T-helper 22 cell (primary cell): Measurements from ENCODE around the gene SOX9.
"Not testable (repeated sequence)": the region's sequence is repeated elsewhere in the genome, so short reads cannot be mapped to it uniquely, and the experiment has no call there.

Source experiments
- DNase-seq: peaks from one replicate; pipeline ENCODE4 v3.0.0-alpha.2; 2020; ENCODE audit warnings: low read depth

The SOX9 gene

DNA sequence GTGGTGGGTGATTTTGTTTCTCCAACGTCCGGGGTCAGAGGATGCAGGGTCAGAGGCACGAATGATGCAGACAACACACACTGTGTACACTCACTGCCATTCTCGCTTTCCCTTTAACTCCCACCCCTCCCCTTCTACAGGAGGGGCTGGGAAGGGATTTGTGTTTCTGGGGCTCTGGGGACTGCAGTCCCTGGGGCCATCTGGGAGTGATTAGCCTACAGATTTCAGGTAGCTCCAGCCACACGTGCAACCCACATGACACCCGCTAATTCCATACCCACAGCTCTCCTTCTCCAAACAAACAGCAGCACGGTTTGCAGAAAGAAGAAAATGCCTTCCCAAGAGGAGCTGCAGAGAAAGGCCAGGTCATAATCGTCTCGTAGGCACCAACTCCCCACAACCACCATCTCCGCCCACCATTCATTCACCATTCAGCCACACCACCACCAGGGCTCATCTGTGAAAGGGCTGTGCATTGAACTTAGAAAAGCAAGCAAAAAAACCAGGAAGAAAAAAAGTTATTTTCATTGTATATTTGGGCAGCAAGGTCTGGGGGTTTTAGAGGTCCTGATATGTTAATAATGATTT, 9.4 kb upstream of the SOX9 start:
- no peak for DNase-seq

DNA sequence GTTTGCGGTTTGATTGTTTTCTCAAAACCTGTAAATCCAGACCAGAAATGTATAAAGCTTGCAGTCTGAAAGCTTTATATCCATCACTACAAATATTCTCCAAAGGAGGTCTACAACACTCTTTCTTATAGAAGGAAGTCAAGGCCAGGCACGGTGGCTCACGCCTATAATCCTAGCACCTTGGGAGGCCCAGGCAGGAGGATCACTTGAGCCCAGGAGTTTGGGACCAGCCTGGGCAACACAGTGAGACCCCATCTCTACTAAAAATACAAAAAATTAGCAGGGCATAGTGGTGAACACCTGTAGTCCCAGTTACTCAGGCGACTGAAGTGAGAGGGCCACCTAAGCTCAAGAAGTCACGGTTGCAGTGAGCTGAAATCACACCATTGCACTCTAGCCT, 8.9 kb upstream of the SOX9 start:
- DNase-seq, result not testable (repeated sequence)

DNA sequence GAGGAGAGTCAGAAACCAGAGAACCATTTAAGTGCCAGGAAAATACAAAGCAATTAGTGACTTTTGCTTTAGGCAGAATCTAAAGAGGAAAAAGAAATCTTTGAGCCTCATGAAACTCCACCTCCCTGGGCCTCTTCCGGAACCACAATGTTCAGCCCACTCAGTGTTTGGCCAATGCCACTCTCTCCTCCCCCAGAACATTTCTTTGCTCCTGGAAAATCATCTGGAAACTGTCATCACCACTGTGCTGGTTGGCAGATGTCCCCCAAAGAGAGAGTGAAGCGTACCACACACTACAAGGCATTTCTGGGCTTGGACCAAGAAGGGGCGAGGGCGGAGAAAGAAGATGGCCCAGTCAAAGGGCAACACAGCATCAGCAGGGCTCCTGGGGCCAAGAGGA, 7.1 kb upstream of the SOX9 start:
- DNase-seq, result no peak

DNA sequence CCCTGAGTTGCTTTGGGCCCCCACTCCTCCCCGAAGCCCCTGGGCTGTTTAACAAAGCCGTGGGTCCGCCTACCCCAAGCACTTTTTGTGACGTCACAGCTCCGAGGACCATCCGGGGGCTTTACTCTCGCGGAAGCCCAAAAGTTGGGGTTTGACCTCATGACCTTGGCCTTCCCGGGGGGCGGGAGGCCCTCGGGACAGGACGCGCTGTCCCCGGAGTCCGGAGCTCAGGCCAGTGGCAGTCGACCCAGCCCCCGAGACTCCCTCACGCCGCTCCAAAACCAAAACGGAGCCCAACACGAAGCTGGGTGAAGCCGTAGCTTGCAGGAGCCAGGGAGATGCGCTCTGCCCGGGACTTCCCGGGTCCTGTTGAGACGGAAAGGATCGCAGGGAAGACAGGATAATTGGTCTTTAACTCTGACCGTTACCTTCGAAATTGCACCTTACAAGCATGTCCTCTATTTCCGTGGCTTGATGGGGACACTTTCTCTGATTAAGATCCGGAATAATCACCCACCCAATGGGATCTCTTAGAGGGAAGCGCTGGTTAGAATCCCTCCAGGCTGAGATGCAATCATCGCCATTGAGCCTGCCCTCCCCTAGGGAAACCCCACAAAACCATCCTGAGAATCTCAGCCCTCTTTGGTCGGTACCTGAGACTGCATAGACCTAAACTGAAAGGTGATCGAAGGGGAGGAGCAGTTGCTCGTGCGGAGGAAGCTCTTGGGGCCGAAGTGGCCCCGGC, 4.9 kb upstream of the SOX9 start:
- DNase-seq, result no peak

DNA sequence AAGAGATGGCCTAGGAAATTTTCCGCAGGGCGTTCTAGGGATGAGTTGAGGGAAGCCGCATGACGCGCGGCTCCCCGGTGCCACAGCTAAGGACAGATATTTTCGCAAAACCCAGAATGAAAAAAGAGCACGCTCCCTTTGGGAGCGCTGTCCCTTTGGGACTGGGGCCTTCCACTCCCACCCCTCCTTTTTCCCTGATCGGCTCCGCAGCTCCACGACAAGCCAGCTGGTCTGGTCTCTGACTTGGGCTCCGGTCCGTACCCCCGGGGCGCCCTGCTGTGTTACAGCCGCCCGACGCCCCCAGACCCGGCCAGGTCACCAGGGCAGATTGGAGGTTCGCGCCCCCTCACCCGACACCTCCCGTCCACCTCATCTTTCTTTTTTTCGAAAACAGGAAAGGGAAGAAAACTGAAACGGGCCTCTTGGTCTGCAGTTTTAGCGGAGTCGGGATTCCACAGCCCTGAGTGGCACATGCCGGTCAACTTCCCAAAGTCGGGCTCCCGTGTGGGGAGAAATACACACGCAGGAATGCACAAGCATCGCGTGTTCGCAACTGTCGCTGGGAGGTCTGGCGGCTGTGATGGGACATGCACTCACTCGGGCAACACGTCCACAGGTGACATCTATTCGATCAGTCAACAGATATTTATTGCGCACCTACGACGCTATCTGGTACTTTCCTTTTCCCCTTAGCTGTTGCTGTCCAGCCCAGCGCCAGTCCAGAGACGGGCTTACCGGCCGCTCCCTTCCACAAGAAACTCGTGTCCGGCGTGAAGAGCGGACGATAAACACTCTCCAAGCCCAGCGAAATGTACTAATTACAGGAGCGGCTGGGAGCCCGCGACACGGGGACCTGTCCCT, 3.9 kb upstream of the SOX9 start:
- DNase-seq, result no peak

DNA sequence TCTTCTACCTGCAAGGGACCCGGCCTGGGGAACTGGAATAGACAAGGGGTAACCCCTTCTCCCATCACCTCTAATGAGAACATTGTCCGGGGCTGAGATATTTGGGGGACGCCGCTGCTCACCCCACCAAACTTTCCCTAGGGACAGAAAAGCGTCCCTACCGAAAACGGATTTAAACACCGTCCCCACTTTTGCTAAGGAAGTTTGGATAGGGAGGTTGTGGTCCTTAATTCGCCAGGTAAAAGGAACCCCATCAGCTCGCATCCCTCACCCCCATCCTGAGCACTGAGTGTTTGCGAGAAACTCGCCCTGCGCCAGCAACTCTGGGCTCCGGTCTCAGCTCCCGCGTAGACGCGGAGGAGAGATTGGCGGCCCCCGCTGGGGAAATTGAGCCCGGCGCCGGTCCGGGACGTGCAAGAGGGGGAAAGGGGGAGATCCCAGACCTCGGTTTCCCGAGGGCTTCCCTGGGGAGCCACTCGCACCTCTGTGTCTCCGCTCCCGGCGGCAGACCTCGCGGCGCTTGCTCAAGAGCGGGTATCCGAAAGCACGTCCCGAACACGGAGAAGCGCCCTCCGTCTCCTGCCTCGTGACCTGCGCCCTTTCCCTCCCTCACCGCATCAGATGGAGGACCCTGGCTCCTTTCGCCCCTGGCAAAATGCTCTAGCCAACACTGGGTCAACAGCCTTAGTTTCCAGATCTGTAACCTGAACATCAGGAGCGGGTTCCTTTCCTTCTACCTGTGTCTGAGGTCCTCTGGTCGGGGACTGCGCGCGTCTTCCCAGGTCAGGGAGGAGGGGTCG, 3.1 kb upstream of the SOX9 start:
- no peak for DNase-seq

DNA sequence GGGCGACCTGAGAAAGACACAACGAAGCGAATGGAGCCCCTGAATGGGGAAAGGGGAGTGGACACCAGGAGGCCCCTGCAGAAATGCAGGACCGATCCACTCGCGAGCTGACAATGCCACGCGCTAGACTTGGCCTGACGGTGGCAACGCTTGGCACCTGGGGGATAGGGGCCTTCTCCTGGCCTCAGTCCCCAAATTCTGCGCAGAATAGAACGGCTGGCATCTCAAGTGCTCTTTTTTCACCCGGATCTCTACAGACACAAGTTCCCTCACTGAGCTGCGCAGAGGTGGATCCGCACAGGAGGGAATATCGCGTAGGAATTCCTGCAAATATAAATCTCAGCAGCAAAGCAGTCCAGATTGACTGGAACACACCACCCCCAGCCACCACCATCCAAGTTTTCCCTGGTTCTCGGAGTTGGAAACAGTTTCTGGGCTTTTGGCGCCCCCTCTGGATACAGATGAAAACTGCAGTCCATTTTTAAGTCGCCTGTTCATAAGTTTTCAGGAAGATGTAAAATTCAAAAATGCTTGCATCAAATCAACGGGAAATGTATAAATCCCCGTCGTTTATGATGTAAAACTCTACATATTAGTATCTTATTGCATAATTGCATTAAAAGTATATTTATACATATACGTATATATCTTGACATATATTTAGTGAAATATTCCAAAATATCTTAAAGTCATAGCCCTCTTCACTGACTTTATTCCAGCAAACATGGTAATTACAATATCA, 2.3 kb upstream of the SOX9 start:
- DNase-seq, result no peak

DNA sequence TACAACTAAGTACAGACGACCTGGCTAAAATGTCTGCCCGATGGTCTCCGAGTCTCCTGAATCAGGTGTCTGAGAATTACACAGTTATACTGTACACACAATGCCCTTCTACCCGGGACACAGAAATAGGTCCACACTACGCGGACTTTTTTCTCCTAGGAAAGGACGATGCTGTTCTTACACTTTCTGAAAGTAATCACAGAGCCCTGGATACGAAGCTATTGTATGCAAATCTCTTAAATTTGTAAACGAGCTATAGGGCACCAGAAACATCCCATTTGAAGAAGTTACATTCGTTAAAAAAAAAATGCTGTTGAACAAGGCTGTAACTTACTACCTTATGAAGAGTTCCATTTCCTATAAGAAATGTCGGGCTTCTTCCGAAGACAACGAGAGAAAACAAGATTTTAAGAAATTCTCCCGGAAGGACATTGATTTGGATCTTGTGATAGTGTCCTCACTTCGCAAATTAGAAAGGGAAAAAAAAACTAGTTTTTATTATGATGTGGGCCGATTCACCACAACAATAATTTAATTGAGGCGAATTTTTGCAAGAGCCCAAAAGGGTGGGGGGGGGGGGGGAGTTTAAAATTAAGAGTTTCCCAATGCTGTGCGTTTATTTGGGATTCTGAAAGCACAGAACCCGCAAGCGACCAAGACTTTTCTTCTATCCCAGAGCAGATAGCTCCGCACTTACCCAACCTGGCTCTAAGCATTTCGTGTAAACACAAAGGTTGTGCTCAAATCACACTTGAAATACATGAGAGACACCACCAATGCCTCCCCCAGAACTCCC, 1.5 kb upstream of the SOX9 start:
- DNase-seq, result no peak

DNA sequence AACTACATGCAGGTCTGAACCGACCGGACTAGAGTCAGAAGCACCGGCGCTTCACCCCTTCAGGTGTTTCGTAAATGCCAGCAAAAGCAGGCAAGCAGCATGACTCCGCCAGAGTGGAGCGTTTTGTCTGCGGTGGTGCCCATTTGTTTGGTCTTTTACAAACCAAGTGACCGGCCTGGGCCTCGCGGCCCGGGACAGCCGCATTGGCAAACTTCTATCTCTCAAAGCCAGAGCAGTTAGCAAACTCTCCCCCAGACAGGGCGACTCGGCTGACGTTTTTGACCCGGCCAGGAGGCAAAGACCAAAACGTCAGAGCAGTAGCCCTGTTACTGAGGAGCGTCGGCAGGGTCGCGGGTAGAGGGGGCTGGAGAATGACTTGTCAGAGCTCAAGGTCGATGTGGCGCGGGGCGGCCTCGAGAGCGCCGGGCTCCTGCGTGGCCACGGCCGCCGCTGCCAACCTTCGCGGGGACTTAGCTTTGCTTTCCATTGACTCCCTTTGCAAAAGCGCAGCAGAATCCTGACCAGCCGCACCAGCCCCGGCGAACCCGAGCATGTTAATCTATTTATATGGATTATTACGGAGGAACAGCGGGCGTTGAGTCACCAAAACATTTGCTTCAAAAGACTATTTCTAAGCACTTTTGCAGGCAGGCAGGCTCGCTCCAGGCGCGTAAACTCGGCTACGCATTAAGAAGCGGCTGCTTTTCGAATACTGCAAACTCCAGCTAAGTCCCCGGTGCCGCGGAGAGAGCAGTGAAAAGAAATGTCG, 763 bp upstream of the SOX9 start:
- DNase-seq, result no peak

DNA sequence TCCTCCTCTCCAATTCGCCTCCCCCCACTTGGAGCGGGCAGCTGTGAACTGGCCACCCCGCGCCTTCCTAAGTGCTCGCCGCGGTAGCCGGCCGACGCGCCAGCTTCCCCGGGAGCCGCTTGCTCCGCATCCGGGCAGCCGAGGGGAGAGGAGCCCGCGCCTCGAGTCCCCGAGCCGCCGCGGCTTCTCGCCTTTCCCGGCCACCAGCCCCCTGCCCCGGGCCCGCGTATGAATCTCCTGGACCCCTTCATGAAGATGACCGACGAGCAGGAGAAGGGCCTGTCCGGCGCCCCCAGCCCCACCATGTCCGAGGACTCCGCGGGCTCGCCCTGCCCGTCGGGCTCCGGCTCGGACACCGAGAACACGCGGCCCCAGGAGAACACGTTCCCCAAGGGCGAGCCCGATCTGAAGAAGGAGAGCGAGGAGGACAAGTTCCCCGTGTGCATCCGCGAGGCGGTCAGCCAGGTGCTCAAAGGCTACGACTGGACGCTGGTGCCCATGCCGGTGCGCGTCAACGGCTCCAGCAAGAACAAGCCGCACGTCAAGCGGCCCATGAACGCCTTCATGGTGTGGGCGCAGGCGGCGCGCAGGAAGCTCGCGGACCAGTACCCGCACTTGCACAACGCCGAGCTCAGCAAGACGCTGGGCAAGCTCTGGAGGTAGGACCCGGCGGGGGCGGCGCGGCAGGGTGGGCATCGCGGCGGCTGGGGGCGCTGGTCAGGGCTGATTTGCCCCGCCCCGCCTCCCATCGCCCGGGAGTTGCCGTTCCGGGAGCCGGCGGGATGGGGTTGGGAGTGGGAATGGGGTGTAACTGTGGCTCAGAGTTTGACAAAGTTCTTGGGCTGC, 567 bp downstream of the SOX9 start:
- DNase-seq, result no peak

DNA sequence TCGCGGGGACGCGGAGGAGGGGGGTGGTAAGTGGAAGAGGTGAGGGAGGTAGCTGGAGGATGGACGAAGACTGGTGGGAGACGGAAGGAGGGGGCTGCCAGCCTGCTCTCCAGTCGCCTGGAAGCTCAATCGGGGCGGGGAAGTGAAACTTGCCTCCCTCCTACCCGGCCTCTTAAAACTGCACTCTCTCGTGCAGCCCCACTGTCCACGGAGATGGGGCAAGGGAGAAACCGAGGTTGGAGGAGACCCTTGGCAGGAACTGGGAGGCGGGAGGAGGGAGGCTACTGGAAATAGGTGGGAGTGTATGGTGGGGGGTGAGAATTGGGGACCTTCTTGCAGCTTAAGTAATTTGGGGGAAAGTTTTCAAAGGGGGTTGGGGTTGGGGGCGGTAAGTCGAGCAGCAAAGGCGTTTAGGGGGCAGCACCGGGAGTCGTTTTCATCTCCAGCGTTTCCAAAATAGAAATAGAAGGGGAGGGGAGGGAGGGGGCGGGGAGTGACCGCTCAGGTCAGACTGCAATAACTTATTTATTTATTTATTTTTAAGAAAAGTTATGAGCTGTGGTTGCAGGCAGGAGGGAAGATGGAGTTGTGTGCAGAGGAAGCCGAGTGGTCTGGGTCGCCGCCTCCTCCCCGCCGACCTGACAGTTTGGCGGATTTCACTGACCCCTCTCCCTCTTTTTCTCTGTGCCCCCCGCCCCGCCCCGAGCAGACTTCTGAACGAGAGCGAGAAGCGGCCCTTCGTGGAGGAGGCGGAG, 1.4 kb downstream of the SOX9 start:
- DNase-seq, result no peak

DNA sequence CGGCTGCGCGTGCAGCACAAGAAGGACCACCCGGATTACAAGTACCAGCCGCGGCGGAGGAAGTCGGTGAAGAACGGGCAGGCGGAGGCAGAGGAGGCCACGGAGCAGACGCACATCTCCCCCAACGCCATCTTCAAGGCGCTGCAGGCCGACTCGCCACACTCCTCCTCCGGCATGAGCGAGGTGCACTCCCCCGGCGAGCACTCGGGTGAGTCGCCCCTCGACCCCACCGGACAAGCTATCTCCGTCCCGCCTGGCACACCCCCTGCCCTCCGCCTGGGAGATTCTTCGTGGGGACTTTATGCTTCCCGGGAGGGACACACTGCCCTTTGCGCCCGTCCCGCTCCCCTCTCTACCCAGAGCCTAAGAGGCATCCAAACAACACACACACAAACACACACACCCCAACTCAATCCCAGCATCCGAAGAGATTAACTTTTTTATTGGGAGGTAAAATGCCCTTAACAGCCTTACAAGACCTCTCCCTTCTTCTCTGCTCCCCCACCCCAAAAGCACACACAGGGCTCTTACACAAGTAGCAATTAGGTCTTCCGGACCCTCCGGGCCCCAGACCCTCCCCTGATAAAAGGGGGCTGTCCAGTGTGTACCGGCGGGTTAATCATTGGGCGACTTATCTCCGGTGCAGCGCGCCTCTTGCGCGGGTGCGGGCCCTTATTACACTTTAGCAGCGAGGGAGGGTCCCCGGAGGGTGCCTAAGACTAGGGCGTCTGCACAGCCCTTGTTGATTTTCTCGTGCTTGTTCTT, 2.1 kb downstream of the SOX9 start:
- DNase-seq, result no peak

DNA sequence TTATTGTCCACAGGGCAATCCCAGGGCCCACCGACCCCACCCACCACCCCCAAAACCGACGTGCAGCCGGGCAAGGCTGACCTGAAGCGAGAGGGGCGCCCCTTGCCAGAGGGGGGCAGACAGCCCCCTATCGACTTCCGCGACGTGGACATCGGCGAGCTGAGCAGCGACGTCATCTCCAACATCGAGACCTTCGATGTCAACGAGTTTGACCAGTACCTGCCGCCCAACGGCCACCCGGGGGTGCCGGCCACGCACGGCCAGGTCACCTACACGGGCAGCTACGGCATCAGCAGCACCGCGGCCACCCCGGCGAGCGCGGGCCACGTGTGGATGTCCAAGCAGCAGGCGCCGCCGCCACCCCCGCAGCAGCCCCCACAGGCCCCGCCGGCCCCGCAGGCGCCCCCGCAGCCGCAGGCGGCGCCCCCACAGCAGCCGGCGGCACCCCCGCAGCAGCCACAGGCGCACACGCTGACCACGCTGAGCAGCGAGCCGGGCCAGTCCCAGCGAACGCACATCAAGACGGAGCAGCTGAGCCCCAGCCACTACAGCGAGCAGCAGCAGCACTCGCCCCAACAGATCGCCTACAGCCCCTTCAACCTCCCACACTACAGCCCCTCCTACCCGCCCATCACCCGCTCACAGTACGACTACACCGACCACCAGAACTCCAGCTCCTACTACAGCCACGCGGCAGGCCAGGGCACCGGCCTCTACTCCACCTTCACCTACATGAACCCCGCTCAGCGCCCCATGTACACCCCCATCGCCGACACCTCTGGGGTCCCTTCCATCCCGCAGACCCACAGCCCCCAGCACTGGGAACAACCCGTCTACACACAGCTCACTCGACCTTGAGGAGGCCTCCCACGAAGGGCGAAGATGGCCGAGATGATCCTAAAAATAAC, 3.0 kb downstream of the SOX9 start:
- DNase-seq, result no peak

DNA sequence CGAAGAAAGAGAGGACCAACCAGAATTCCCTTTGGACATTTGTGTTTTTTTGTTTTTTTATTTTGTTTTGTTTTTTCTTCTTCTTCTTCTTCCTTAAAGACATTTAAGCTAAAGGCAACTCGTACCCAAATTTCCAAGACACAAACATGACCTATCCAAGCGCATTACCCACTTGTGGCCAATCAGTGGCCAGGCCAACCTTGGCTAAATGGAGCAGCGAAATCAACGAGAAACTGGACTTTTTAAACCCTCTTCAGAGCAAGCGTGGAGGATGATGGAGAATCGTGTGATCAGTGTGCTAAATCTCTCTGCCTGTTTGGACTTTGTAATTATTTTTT, 3.6 kb downstream of the SOX9 start:
- DNase-seq, result no peak

DNA sequence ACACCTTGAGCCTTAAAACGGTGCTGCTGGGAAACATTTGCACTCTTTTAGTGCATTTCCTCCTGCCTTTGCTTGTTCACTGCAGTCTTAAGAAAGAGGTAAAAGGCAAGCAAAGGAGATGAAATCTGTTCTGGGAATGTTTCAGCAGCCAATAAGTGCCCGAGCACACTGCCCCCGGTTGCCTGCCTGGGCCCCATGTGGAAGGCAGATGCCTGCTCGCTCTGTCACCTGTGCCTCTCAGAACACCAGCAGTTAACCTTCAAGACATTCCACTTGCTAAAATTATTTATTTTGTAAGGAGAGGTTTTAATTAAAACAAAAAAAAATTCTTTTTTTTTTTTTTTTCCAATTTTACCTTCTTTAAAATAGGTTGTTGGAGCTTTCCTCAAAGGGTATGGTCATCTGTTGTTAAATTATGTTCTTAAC, 4.4 kb downstream of the SOX9 start:
- DNase-seq, result no peak

DNA sequence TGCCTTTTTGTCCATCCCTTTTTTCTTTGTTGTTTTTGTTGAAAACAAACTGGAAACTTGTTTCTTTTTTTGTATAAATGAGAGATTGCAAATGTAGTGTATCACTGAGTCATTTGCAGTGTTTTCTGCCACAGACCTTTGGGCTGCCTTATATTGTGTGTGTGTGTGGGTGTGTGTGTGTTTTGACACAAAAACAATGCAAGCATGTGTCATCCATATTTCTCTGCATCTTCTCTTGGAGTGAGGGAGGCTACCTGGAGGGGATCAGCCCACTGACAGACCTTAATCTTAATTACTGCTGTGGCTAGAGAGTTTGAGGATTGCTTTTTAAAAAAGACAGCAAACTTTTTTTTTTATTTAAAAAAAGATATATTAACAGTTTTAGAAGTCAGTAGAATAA, 4.9 kb downstream of the SOX9 start:
- no peak for DNase-seq
